ENCODE measurements around the gene MTMR6. TPM values are rescaled to one million over a fixed set of nuclear protein-coding genes. Genes with fewer than 3 reads are reported as not detected.

Gene MTMR6
- total and polyA plus RNA-seq, 4 donors = 5.5 to 23.4 (median 17.8) TPM

GRCh38 chr13:25233861-25234260 lies 53.4 kb downstream of the MTMR6 start:
- no peaks in the 10 kb centered on the region for H3K27me3 ChIP-seq (ENCODE audit: control insufficient read depth in 3 of 3, insufficient read depth in 3 of 3, low read length in 2 of 3)

GRCh38 chr13:25232937-25233515 lies 54.3 kb downstream of the MTMR6 start:
- no peak for ATAC-seq (ENCODE audit: insufficient read depth, low FRiP score)
- no peaks in the 10 kb centered on the region for H3K9me3 ChIP-seq (ENCODE audit: control insufficient read depth in 4 of 4, insufficient read depth in 3 of 4, low read length in 3 of 4)
- no peaks in the 10 kb centered on the region for H3K4me1 ChIP-seq (ENCODE audit: control insufficient read depth in 5 of 5, insufficient read depth in 5 of 5, low read length in 5 of 5)
- no peaks in the 10 kb centered on the region for H3K36me3 ChIP-seq (ENCODE audit: control insufficient read depth in 4 of 4, insufficient read depth in 4 of 4, low read length in 4 of 4)
- 18 to 22% methylated on average over 2 of the region's 2 CpGs for WGBS, 2 donors
- no peak overlapping the region for H3K27ac ChIP-seq (ENCODE audit: low read depth in 1 of 2, low read length in 1 of 2)
- DNase-seq = peak in 2 of 3 donors; percentile 50 to 61
- no peak for TF ChIP-seq CTCF (IDR thresholded peaks at IDR 0.05; ENCODE audit: control extremely low read depth, extremely low read depth)
- H3K4me3 ChIP-seq = no peak overlapping the region
- H3K27me3 ChIP-seq (ENCODE audit: control insufficient read depth in 3 of 3, insufficient read depth in 3 of 3, low read length in 2 of 3) = peaks cover 0 to 2% (median 0%) of the 10 kb centered on the region in 3 donors
- H3K9ac ChIP-seq (ENCODE audit: insufficient read depth in 1 of 2, low read length in 2 of 2) = no peak overlapping the region

More at GRCh38 chr13:25233861-25234260, 53.4 kb downstream of the MTMR6 start:
- TF ChIP-seq CTCF (IDR thresholded peaks at IDR 0.05; ENCODE audit: control extremely low read depth, extremely low read depth) = no peak
- H3K36me3 ChIP-seq (ENCODE audit: control insufficient read depth in 4 of 4, insufficient read depth in 4 of 4, low read length in 4 of 4) = no peaks in the 10 kb centered on the region
- ATAC-seq (ENCODE audit: insufficient read depth, low FRiP score) (no peak), DNase-seq (no peak)
- no peaks in the 10 kb centered on the region for H3K9me3 ChIP-seq (ENCODE audit: control insufficient read depth in 4 of 4, insufficient read depth in 3 of 4, low read length in 3 of 4)
- no peak overlapping the region for H3K9ac ChIP-seq (ENCODE audit: insufficient read depth in 1 of 2, low read length in 2 of 2)
- 94 to 100% methylated on average over 1 of the region's 1 CpG for WGBS, 2 donors
- H3K4me3 ChIP-seq = no peak overlapping the region
- H3K4me1 ChIP-seq (ENCODE audit: control insufficient read depth in 5 of 5, insufficient read depth in 5 of 5, low read length in 5 of 5) = no peaks in the 10 kb centered on the region
- H3K27ac ChIP-seq (ENCODE audit: low read depth in 1 of 2, low read length in 1 of 2) = no peak overlapping the region

- ATAC-seq (ENCODE audit: insufficient read depth, low FRiP score) (no peak), DNase-seq (no peak)
- H3K27me3 ChIP-seq (ENCODE audit: control insufficient read depth in 3 of 3, insufficient read depth in 3 of 3, low read length in 2 of 3) = peaks cover 0 to 6% (median 0%) of the 10 kb centered on the region in 3 donors
- H3K36me3 ChIP-seq (ENCODE audit: control insufficient read depth in 4 of 4, insufficient read depth in 4 of 4, low read length in 4 of 4) = no peaks in the 10 kb centered on the region
- WGBS, 2 donors = 29 to 33% methylated on average over 5 of the region's 5 CpGs
- TF ChIP-seq CTCF (IDR thresholded peaks at IDR 0.05; ENCODE audit: control extremely low read depth, extremely low read depth) = no peak
- H3K9me3 ChIP-seq (ENCODE audit: control insufficient read depth in 4 of 4, insufficient read depth in 3 of 4, low read length in 3 of 4) = no peaks in the 10 kb centered on the region
- H3K9ac ChIP-seq (ENCODE audit: insufficient read depth in 1 of 2, low read length in 2 of 2) = no peak overlapping the region
- H3K4me1 ChIP-seq (ENCODE audit: control insufficient read depth in 5 of 5, insufficient read depth in 5 of 5, low read length in 5 of 5) = no peaks in the 10 kb centered on the region
- H3K27ac ChIP-seq (ENCODE audit: low read depth in 1 of 2, low read length in 1 of 2) = no peak overlapping the region
- no peak overlapping the region for H3K4me3 ChIP-seq
These were observed 55.8 kb downstream of the MTMR6 start for GRCh38 chr13:25231517-25231916.

- no peak overlapping the region for H3K9ac ChIP-seq (ENCODE audit: insufficient read depth in 1 of 2, low read length in 2 of 2)
- H3K4me1 ChIP-seq (ENCODE audit: control insufficient read depth in 5 of 5, insufficient read depth in 5 of 5, low read length in 5 of 5) = no peaks in the 10 kb centered on the region
- ATAC-seq (ENCODE audit: insufficient read depth, low FRiP score) (no peak), DNase-seq (no peak)
- TF ChIP-seq CTCF (IDR thresholded peaks at IDR 0.05; ENCODE audit: control extremely low read depth, extremely low read depth) = no peak
- H3K9me3 ChIP-seq (ENCODE audit: control insufficient read depth in 4 of 4, insufficient read depth in 3 of 4, low read length in 3 of 4) = no peaks in the 10 kb centered on the region
- peaks cover 0 to 6% (median 6%) of the 10 kb centered on the region in 3 donors for H3K27me3 ChIP-seq (ENCODE audit: control insufficient read depth in 3 of 3, insufficient read depth in 3 of 3, low read length in 2 of 3)
- WGBS, 2 donors = 85 to 90% methylated on average over 15 of the region's 15 CpGs
- H3K27ac ChIP-seq (ENCODE audit: low read depth in 1 of 2, low read length in 1 of 2) = no peak overlapping the region
- H3K4me3 ChIP-seq = no peak overlapping the region
- no peaks in the 10 kb centered on the region for H3K36me3 ChIP-seq (ENCODE audit: control insufficient read depth in 4 of 4, insufficient read depth in 4 of 4, low read length in 4 of 4)
These were observed 59.6 kb downstream of the MTMR6 start for GRCh38 chr13:25227690-25228089.
